Calu3 (cell line): ENCODE data around the gene SPINK2. TPM values are rescaled to one million over a fixed set of nuclear protein-coding genes. Genes with fewer than 3 reads are reported as not detected.

Source experiments
- BruUV-seq: library from RNA; stranded (reverse); fragments of 400-500 nt; replicated peaks from 2 replicates; lab custom pipeline; 2021; lab: Mats Ljungman, UMichigan
- CTCF ChIA-PET: fragments of 300-600 bp; sonication (Branson Sonifier 250); formaldehyde crosslinking; loops from one replicate; lab custom pipeline; 2022; ENCODE audit warnings: antibody characterized with exemption; lab: Charles Lee
- DNase-seq: peaks from one replicate; pipeline ENCODE4 v3.0.0; 2022
- H3K27ac Mint-ChIP-seq: one replicate; pipeline ENCODE4 v1.8.0; 2022; ENCODE audit warnings: mixed read lengths; ENCODE audit not compliant: unreplicated experiment
- H3K27me3 Mint-ChIP-seq: one replicate; pipeline ENCODE4 v1.8.0; 2022; ENCODE audit warnings: mixed read lengths; ENCODE audit not compliant: unreplicated experiment
- H3K36me3 Mint-ChIP-seq: one replicate; pipeline ENCODE4 v1.8.0; 2022; ENCODE audit warnings: mild to moderate bottlenecking, moderate library complexity, mixed read lengths; ENCODE audit not compliant: insufficient read depth, unreplicated experiment
- H3K4me1 Mint-ChIP-seq: one replicate; pipeline ENCODE4 v1.8.0; 2022; ENCODE audit warnings: mild to moderate bottlenecking, low read depth, mixed read lengths; ENCODE audit not compliant: unreplicated experiment
- H3K4me3 Mint-ChIP-seq: one replicate; pipeline ENCODE4 v1.8.0; 2022; ENCODE audit warnings: mild to moderate bottlenecking, low read depth, moderate library complexity, mixed read lengths; ENCODE audit not compliant: unreplicated experiment
- H3K9me3 Mint-ChIP-seq: one replicate; pipeline ENCODE4 v1.8.0; 2022; ENCODE audit warnings: low read depth, mixed read lengths; ENCODE audit not compliant: unreplicated experiment
- intact Hi-C: fragments of 100-400 bp; cut with micrococcal nuclease; formaldehyde crosslinking; loops from one replicate; pipeline ENCODE4 v1.10.0; 2022; ENCODE audit not compliant: unreplicated experiment
- total RNA-seq: library from RNA; stranded (reverse); gene quantifications from 2 replicates; pipeline ENCODE4 v1.2.3, GENCODE V29; 2022
- TF ChIP-seq, protein P1 (sequence below): fragments of 200-600 bp; IDR thresholded peaks from one replicate; pipeline ENCODE4 v1.8.0; 2022; ENCODE audit warnings: antibody characterized with exemption; ENCODE audit not compliant: unreplicated experiment

Gene SPINK2
- total RNA-seq, 1 experiment from 2014 or later: not detected

DNA sequence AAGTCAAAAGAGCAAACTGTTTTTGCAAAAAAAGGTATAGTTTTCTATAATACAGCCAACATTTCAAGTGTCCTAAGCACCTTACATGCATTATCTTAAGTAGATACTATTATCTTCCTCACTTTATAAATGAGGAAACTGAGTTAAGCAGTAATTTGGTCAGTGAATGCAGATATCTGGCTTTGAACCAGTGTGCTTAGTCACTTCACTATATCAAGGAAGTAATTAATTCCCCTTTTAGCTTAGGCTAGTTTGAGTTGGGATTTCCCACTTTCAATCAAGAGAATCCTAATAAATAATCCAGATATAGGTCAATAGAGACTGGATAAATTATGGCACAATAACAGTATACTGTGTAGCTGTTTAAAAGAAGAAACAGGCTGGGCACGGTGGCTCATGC lies 14.8 kb downstream of the SPINK2 start:
- no peaks in the 10 kb centered on the region for H3K36me3 Mint-ChIP-seq
- intact Hi-C loops: no loop called here
- H3K4me1 Mint-ChIP-seq: no peaks in the 10 kb centered on the region
- H3K4me3 Mint-ChIP-seq: no peak overlapping the region
- H3K27me3 Mint-ChIP-seq: no peaks in the 10 kb centered on the region
- no peak overlapping the region for H3K27ac Mint-ChIP-seq
- CTCF ChIA-PET: interaction anchor here (0.5 kb wide), 1 partner anchor 49 kb away, joined by 3 read pairs; no protein-coding TSS in a partner anchor
- no peak for DNase-seq
- BruUV-seq: no TSS peak
- TF ChIP-seq, protein P1, sequence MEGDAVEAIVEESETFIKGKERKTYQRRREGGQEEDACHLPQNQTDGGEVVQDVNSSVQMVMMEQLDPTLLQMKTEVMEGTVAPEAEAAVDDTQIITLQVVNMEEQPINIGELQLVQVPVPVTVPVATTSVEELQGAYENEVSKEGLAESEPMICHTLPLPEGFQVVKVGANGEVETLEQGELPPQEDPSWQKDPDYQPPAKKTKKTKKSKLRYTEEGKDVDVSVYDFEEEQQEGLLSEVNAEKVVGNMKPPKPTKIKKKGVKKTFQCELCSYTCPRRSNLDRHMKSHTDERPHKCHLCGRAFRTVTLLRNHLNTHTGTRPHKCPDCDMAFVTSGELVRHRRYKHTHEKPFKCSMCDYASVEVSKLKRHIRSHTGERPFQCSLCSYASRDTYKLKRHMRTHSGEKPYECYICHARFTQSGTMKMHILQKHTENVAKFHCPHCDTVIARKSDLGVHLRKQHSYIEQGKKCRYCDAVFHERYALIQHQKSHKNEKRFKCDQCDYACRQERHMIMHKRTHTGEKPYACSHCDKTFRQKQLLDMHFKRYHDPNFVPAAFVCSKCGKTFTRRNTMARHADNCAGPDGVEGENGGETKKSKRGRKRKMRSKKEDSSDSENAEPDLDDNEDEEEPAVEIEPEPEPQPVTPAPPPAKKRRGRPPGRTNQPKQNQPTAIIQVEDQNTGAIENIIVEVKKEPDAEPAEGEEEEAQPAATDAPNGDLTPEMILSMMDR: no peak
- no peaks in the 10 kb centered on the region for H3K9me3 Mint-ChIP-seq

DNA sequence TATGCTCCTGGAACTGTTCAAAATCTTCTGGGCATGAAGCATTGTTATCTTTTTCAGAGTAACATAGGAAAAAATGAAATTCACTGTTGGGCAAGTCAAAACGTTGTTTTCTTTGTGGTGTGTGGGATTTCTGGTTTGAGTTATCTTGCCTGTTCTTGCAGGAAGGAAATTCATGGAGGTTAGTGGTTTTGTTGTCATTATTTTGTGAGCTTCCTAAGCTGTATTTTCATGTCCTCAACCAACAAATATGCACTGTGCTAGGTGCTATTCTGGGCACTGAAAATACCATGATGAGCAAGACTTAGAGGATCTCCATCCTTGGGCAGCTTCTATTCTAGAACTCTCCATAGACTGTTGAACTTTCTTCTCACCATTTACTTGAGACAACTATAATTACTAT lies 16.9 kb downstream of the SPINK2 start:
- intact Hi-C loops: no loop called here

DNA sequence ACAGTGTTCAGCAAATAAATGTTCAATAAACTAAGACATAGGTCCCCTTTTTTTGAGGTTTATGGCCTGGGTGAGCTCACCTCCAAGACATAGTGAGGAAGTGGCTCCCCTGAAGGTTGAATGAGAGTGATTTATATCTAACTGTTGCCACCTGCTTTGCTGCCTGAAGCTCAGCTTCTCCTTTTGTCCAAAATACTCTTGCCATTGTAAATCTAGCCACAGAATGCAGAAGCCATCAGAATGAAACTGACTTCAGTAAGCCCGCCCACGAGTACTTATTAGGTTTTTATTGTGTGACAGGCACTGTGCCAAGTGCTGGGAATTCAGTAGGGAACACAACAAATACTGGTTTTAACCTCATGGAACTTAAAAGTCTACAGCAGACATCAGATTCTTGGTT lies 18.0 kb downstream of the SPINK2 start:
- no peaks in the 10 kb centered on the region for H3K4me1 Mint-ChIP-seq
- no peak overlapping the region for H3K27ac Mint-ChIP-seq
- H3K36me3 Mint-ChIP-seq: peaks cover 4% of the 10 kb centered on the region
- no peaks in the 10 kb centered on the region for H3K27me3 Mint-ChIP-seq
- TF ChIP-seq, protein P1: no peak
- intact Hi-C loops: no loop called here
- no peak overlapping the region for H3K4me3 Mint-ChIP-seq
- BruUV-seq: no TSS peak
- no peak for DNase-seq
- no peaks in the 10 kb centered on the region for H3K9me3 Mint-ChIP-seq
- CTCF ChIA-PET: no interaction called here

More for the DNA sequence above, 16.9 kb downstream of the SPINK2 start:
- TF ChIP-seq, protein P1: no peak
- no peak overlapping the region for H3K27ac Mint-ChIP-seq
- no peaks in the 10 kb centered on the region for H3K4me1 Mint-ChIP-seq
- H3K27me3 Mint-ChIP-seq: no peaks in the 10 kb centered on the region
- no peaks in the 10 kb centered on the region for H3K9me3 Mint-ChIP-seq
- no TSS peak for BruUV-seq
- peaks cover 4% of the 10 kb centered on the region for H3K36me3 Mint-ChIP-seq
- DNase-seq: no peak
- CTCF ChIA-PET: no interaction called here
- no peak overlapping the region for H3K4me3 Mint-ChIP-seq

DNA sequence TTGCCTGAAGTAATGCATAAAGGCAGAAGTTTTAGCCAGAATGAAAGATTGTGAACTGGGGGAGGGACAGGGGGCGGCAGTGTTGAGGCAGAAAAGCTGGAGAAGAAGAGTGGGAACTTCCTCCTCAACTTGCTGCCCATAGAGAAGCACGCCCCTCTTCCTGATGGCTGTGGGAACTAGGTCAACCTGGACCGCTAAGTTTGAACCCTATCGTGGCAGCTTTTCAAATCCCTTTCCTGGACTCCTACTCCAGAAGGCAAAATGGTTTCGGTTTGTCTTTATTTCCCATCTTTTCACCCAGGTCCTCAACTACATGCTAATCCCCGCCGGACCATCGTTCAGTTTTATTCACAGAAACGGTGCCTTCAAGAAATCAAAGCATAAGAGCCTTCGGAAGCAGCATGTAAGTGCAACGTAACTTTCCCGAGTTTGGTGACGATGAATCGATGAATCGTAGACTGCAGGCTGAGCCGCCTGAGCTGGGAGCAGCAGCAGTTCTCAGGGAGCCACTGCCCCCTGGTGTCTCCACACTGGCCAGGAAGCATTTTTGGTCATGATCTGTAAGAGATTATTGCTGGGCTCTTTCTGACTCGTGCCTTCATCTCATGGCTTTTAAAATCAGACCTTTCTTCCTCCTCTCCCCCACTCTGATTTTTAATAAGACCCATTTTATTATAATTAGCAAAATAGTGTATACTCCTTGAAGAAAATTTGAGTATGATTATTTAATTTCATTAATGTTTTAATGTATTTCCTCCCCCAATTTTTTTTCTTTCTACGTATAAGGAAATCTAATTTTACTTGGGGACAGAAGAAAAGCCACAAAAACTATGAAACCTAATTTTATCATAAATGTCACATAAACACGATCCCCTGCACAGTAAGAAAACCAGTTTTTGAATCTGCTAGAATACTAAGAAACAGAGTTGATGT lies 21.4 kb downstream of the SPINK2 start:
- Mint-ChIP-seq H3K27me3 (no peaks in the 10 kb centered on the region), H3K4me3 (peak overlapping the region; percentile 91), H3K36me3 (peaks cover 4% of the 10 kb centered on the region), H3K4me1 (no peaks in the 10 kb centered on the region), H3K9me3 (no peaks in the 10 kb centered on the region), H3K27ac (peak overlapping the region; percentile 85)
- no TSS peak for BruUV-seq
- CTCF ChIA-PET: interaction anchor here (0.8 to 1.7 kb wide), 8 partner anchors 36 to 224 kb away, joined by 3 to 10 read pairs (median 4); no protein-coding TSS in a partner anchor
- intact Hi-C loops: loop anchor here (1.0 kb wide), 4 partner anchors 36 to 224 kb away; no protein-coding TSS in a partner anchor
- TF ChIP-seq, protein P1: peak; percentile 73
- DNase-seq: peak; percentile 79
